GM10266 (cell line): Measurements from ENCODE around the gene SECTM1.
"Not testable (repeated sequence)": the region's sequence is repeated elsewhere in the genome, so short reads cannot be mapped to it uniquely, and the experiment has no call there.

ENCODE experiments used
- DNase-seq: peaks from one replicate; pipeline ENCODE4 v3.0.0; 2012; ENCODE audit errors: extremely low spot score
- TF ChIP-seq, protein P1 (sequence below): IDR thresholded peaks from 2 replicates; pipeline ENCODE4 v1.5.1; 2012; ENCODE audit warnings: mild to moderate bottlenecking, low read depth; ENCODE audit not compliant: control insufficient read depth, insufficient read depth; ENCODE audit errors: missing control alignments

Gene SECTM1

DNA sequence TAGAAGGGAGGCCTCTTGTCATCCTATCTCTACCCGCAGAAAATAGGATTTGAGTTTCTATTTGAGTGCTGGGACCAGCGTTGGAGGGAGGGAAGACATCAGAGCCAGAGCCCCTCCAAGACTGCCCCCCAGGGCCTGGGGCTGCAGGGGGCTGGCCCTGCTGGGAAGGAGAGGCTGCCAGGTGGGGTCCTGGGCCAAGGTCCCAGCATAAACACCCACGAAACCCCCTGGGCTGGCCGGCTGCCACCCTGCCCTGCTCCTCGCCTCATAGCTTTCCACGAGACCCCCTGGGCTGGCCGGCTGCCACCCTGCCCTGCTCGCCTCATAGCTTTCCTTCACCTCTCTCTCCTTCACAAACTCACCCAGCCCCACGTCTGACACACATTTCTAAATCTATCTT is 14.9 kb upstream of the SECTM1 start:
- TF ChIP-seq, protein P1, sequence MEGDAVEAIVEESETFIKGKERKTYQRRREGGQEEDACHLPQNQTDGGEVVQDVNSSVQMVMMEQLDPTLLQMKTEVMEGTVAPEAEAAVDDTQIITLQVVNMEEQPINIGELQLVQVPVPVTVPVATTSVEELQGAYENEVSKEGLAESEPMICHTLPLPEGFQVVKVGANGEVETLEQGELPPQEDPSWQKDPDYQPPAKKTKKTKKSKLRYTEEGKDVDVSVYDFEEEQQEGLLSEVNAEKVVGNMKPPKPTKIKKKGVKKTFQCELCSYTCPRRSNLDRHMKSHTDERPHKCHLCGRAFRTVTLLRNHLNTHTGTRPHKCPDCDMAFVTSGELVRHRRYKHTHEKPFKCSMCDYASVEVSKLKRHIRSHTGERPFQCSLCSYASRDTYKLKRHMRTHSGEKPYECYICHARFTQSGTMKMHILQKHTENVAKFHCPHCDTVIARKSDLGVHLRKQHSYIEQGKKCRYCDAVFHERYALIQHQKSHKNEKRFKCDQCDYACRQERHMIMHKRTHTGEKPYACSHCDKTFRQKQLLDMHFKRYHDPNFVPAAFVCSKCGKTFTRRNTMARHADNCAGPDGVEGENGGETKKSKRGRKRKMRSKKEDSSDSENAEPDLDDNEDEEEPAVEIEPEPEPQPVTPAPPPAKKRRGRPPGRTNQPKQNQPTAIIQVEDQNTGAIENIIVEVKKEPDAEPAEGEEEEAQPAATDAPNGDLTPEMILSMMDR, result no peak
- no peak for DNase-seq

DNA sequence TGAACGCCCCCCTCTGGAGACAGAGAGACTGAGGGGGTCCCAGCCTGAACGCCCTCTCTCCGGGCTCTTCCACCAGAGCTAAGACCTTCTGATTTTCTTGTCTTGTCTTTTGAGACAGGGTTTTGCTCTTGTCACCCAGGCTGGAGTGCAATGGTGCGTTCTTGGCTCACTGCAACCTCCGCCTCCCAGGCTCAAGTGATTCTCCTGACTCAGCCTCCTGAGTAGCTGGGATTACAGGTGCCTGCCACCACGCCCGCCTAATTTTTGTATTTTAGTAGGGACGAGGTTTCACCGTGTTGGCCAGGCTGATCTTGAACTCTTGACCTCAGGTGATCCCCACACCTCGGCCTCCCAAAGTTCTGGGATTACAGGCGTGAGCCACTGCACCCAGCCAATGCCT is 14.4 kb upstream of the SECTM1 start:
- DNase-seq, result not testable (repeated sequence)

DNA sequence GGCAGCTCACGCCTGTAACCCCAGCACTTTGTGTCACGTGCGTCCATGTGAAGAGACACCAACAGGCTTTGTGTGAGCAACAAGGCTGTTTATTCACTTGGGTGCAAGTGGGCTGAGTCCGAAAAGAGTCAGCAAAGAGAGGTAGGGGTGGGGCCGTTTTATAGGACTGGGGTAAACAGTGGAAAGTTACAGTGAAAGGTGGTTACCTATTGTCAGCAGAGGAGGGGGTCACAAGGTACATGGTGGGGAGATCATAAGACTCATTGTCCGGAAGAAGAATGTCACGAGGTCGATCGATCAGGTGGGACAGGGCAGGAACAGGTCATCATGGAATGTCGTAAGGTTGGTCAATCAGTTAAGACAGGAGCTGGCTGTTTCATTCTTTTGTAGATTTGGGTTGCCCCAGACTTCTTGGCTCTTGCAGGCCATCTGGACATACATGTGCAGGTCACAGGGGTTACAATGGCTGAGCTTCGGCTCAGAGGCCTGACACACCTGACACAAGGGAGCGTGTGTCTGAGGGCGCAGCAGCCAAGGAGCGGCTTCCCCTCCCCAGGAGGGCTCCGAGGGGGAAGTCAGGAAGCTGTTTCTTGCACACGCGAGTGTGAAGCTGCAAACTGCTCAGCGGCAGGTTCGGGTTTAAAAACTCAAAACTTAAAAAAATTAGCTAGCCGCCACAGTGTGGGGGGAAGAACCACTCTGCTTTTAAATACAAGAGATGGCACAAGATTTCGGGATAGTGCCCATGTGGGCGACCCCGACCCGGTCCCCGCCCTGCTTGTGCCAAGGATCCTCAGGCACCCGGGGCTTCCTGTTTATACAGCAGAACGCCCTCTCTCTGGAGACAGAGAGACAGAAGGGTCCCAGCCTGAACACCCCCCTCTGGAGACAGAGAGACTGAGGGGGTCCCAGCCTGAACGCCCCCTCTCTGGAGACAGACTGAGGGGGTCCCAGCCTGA is 13.1 kb upstream of the SECTM1 start:
- no peak for DNase-seq

DNA sequence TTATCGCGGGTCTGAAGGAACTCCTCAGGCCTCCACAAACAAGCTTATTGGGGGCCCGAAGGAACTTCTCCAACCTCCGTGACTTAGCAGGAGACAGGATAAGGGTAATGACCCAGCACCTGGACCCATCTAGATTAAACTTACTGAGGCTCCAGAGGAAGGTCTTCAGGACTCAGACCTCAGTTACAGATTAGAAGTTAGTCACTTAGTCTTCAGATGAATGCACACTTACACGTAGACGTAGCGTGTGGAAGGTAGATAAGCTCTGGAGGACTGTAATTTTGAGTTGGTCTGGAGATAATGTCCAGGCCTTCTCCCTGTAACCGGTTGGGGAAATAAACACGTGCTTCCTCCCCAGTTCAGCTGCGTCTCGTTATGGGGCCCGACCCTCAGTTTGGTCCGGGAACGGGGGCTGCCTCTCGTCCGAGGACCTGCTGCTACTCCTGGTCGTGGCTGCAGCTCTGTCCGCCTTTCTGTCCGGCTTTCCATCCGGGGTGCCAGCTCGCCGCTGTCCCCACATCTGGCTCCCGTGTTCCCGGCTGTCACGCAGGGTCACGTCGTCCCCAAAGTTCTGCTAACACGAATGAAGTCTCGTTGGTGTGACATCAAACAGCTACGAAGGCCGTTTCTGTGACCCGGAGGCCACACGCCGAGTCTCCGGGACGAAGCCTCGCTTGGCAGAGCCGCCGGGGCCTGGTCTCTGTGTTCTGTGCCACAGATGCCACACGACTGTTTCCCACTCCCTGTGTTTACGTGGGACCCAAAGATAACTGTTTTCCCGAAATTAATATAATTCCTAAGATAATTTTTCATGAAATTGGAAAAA is 11.8 kb upstream of the SECTM1 start:
- TF ChIP-seq, protein P1, result no peak
- no peak for DNase-seq

More for the DNA sequence above, 13.1 kb upstream of the SECTM1 start:
- TF ChIP-seq, protein P1, result no peak

DNA sequence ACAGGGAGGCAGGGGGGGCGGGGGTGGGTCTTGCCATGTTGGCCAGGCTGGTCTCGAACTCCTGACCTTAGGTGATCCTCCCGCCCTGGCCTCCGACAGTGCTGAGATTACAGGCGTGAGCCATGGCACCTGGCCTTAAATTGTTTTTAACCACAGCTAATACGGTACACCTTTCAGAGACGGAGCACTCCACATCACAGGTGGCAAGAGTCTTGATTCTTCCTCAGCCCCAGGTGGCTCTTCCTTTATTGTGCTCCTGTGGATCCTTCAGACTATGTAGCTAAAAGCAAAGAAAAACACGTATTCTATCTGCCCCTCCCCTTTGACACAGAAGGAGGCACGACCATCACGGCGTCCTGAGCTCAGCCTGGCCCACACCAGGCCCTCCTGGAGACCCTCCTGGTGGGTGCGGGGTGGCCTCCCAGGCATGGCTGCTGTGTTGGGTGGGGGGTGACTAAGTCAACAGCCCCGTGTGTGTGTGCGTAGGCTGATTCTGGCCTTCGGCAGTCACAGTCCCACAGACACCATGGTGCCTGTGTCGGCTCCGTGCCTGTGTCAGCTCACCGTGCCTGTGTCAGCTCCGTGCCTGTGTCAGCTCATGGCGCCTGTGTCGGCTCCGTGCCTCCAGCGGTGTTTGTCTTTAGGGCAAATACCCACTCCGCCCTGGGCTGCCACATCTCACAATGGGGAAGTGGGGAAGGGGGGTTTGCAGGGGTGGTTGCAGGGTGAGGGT is 10.8 kb upstream of the SECTM1 start:
- TF ChIP-seq, protein P1, result no peak
- no peak for DNase-seq

DNA sequence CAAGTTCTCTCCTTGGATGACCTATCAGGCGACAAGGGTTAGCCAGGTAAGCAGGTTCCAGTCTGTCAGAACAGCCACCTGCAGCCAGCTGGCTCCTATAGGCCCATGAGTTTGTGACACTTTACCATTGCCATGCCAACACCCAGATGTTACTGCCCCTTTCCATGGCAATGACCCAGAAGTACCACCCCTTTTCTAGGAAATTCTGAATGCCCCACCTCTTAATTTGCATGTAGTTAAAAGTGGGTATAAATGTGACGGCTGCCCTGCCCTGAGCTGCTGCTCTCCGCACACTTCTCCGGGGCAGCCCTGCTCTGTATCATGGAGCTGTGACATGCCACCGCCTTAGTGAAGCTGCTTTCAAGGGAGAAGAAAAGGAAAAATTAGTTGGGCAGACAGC is 10.0 kb upstream of the SECTM1 start:
- TF ChIP-seq, protein P1, result no peak
- no peak for DNase-seq

DNA sequence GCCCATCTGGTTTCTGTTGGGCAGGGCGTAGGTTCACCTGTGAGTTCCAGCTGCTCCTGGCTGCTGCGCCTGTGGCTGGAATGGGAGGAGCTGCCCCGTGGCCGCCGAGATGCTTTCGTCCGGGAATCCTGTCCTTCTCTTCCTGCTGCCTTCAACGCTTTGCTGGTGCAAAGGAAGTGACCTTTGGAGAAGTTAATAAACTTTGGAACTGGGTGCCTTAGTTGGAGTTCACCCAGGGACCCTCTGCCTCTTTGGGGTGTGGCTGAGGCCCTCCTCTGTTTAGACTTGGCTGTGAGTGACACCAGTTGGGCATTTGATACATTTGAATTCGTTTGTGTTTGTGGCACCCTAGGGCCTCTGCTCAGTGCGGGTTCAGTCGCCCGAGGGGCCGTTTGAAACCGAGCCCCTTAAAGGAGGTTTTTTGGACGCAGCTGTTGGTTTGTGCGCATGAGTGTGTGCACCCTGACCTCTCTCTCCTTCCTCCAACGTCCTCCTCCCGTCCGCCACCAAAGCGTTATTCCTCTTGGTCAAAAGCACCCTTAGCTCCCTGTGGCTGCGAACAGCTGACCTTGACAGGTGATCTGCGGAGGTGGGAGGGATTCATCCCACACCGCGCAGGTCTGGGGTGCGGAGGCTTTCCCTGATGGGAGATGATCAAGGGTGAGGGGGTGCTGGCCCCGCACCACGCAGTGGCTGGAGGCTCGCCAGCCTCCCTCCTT is 9.0 kb upstream of the SECTM1 start:
- TF ChIP-seq, protein P1, result no peak
- no peak for DNase-seq
